Left lung (tissue), 10 donors: ENCODE results near the gene BARX2. TPM values are rescaled to one million over a fixed set of nuclear protein-coding genes. Genes with fewer than 3 reads are reported as not detected.

Experiments
- ATAC-seq: fragments of 200-7000 bp; cut with Tn5 transposase; one replicate; pipeline ENCODE4 v1.9.1; 2020; ENCODE audit warnings: moderate library complexity
- DNase-seq, 4 donors: peaks; one replicate each; pipeline ENCODE4 v3.0.0-alpha.2; 2013 to 2020
- H3K27ac ChIP-seq, 2 donors: fragments of 200-600 bp; sonication (generic) in 1 of 2; one replicate each; pipeline versions ENCODE4 v1.5.0 to v1.8.0; 2020 to 2021
- H3K27me3 ChIP-seq, 2 donors: fragments of 200-600 bp; sonication (generic) in 1 of 2; one replicate each; pipeline versions ENCODE4 v1.5.0 to v1.8.0; 2020 to 2021
- H3K36me3 ChIP-seq, 2 donors: fragments of 200-600 bp; sonication (generic) in 1 of 2; one replicate each; pipeline versions ENCODE4 v1.5.0 to v1.8.0; 2020 to 2021
- H3K4me1 ChIP-seq, 2 donors: fragments of 200-600 bp; one replicate each; pipeline ENCODE4 v1.8.0; 2021
- H3K4me3 ChIP-seq, 2 donors: fragments of 200-600 bp; sonication (generic) in 1 of 2; one replicate each; pipeline versions ENCODE4 v1.5.0 to v1.8.0; 2020 to 2021; ENCODE audit warnings: mild to moderate bottlenecking in 1 of 2
- H3K9me3 ChIP-seq, 2 donors: fragments of 200-600 bp; sonication (generic) in 1 of 2; one replicate each; pipeline versions ENCODE4 v1.5.0 to v1.8.0; 2020 to 2021
- CTCF ChIP-seq, 2 donors: fragments of 200-600 bp; sonication (generic) in 1 of 2; IDR thresholded peaks; one replicate each; pipeline versions ENCODE4 v1.5.0 to v1.8.0; 2021; ENCODE audit warnings: antibody characterized with exemption in 2 of 2
- intact Hi-C, 2 donors: fragments of 100-400 bp; cut with DNase I; formaldehyde crosslinking; loops; one replicate each; pipeline versions ENCODE4 v1.11.2 to v1.14.2; 2022
- polyA plus RNA-seq, 6 donors: library from polyadenylated mRNA; unstranded; fragments of 120-200 nt; gene quantifications; one replicate each; pipeline ENCODE4 v1.2.1, GENCODE V29; 2013; ENCODE audit not compliant: insufficient read length in 6 of 6
- total RNA-seq, 2 donors: library from RNA; stranded (reverse); fragmentation: NEBNext Ultra II Directional; extraction: Animal tissue kit (Norgen Biotek cat#: 25700); gene quantifications; one replicate each; pipeline ENCODE4 v1.2.1, GENCODE V29; 2021
- donor health status: DM: no; HTN: yes; CAD: no.
- donor health status: DM: no; HTN: no; CAD: no.

Gene BARX2
- total and polyA plus RNA-seq, 8 donors, result 0.10 to 0.51 (median 0.26) TPM

DNA sequence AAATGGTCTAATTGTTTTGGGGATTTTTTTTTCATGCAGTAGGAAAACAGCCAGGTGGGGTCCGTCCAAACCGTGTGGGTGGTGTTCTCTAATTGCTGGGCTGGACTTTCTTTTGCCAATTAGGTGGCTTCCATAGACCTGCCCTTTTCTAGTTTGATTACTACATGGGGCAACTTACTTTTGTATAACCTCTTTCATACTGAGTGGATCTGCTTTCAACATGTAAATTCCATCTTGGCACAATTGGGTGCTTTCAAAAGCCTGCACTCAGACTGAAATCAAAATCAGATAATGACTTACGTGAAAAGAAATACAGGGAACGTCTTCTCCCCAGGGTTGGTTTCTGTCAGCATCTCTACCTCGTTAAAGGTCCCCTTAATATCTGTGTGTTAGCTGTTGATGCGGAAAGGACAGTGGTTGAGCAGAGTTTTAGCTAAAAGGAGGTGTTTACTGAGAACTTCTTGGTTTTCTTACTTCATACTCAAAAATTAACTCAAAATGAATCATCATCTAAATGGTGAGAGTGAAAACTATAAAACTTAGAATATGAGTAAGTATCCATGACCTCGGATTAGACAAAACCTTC, 72.1 kb downstream of the BARX2 start:
- intact Hi-C loops, result no loop called here
- H3K27me3 ChIP-seq, result no peaks in the 10 kb centered on the region
- H3K9me3 ChIP-seq, result peaks cover 0 to 10% of the 10 kb centered on the region in 2 donors
- TF ChIP-seq CTCF (IDR thresholded peaks at IDR 0.05), result no peak
- H3K4me1 ChIP-seq, result no peaks in the 10 kb centered on the region
- H3K27ac ChIP-seq, result no peak overlapping the region
- H3K4me3 ChIP-seq, result no peak overlapping the region
- H3K36me3 ChIP-seq, result no peaks in the 10 kb centered on the region
- ATAC-seq (no peak), DNase-seq (no peak)

DNA sequence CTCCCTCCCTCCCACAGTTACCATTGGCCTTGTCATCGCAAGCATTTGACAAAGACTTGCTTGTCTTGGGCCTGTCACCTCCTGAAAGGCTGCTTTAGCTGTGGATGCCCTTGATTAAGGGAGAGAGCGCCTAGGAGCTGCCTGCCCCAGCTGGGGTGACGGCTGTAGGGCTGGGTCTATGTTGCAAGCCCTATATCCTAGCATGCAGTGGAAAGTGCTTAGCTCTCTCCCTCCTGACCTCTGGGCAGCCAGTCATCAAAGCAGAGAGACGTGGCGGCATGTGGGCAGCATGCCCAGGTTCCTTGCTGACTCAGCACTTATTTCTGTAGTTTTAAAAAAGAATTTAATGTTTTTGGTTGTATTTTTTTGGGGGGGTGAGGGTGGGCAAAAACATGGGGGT, 75.9 kb downstream of the BARX2 start:
- H3K4me3 ChIP-seq, result no peak overlapping the region
- no peak for TF ChIP-seq CTCF (IDR thresholded peaks at IDR 0.05)
- no peak for ATAC-seq
- no peaks in the 10 kb centered on the region for H3K36me3 ChIP-seq
- no peak overlapping the region for H3K27ac ChIP-seq
- intact Hi-C loops, result no loop called here
- no peaks in the 10 kb centered on the region for H3K27me3 ChIP-seq
- peaks cover 0 to 10% of the 10 kb centered on the region in 2 donors for H3K9me3 ChIP-seq
- DNase-seq, result no peak
- H3K4me1 ChIP-seq, result no peaks in the 10 kb centered on the region

DNA sequence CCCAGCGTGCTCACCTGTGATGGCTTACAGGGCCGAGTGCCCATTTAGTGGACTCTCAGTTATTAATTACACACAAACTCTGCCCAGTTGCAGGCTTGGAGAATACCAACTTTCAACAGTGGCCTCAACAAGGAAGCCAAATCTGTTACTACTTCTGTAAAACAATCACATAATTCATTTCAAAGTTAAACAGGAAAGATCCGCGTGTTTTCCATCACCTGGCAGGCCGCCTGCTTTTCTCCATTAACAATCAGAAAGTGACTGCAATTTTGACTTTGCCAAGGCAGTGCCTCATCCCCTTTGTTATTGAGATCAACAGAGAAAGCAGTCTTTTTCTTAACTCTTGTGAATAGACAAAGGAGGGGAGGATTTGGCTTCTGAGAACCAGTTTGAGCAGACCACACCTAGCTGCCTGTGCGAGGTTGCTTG, 77.7 kb downstream of the BARX2 start:
- ATAC-seq, result no peak
- Histone ChIP-seq H3K9me3 (peaks cover 0 to 2% of the 10 kb centered on the region in 2 donors), H3K4me3 (no peak overlapping the region), H3K27me3 (no peaks in the 10 kb centered on the region), H3K36me3 (no peaks in the 10 kb centered on the region), H3K4me1 (no peaks in the 10 kb centered on the region), H3K27ac (no peak overlapping the region)
- no peak for TF ChIP-seq CTCF (IDR thresholded peaks at IDR 0.05)
- no peak for DNase-seq
- intact Hi-C loops, result no loop called here

- intact Hi-C loops, result no loop called here
- no peaks in the 10 kb centered on the region for H3K36me3 ChIP-seq
- H3K27ac ChIP-seq, result no peak overlapping the region
- no peak for TF ChIP-seq CTCF (IDR thresholded peaks at IDR 0.05)
- H3K4me3 ChIP-seq, result no peak overlapping the region
- H3K9me3 ChIP-seq, result no peaks in the 10 kb centered on the region
- no peak for DNase-seq
- ATAC-seq, result no peak
- no peaks in the 10 kb centered on the region for H3K27me3 ChIP-seq
- no peaks in the 10 kb centered on the region for H3K4me1 ChIP-seq
These were observed 79.5 kb downstream of the BARX2 start for GRCh38 chr11:129455101-129455500.

- H3K27me3 ChIP-seq, result no peaks in the 10 kb centered on the region
- no peaks in the 10 kb centered on the region for H3K4me1 ChIP-seq
- no peak for TF ChIP-seq CTCF (IDR thresholded peaks at IDR 0.05)
- H3K4me3 ChIP-seq, result no peak overlapping the region
- intact Hi-C loops, result no loop called here
- DNase-seq (no peak), ATAC-seq (no peak)
- H3K36me3 ChIP-seq, result no peaks in the 10 kb centered on the region
- H3K9me3 ChIP-seq, result no peaks in the 10 kb centered on the region
- no peak overlapping the region for H3K27ac ChIP-seq
These were observed 80.4 kb downstream of the BARX2 start for GRCh38 chr11:129455756-129456655.
